CD14-positive monocyte (primary cell): ENCODE measurements around the gene NBEA. TPM values are rescaled to one million over a fixed set of nuclear protein-coding genes. Genes with fewer than 3 reads are reported as not detected.

Source experiments
- DNase-seq, 3 donors: peaks; one replicate each; pipeline ENCODE4 v3.0.0-alpha.2; 2011 to 2022
- H2AFZ ChIP-seq: 2 replicates; pipeline ENCODE4 v1.6.0; 2012; ENCODE audit warnings: mild to moderate bottlenecking, low read depth, low read length, inconsistent platforms; ENCODE audit not compliant: insufficient read depth, poor library complexity, severe bottlenecking
- H3K27ac ChIP-seq, 2 donors: 1 replicate in 1 of 2; 2 replicates in 1 of 2; pipeline ENCODE4 v1.5.1; 2012 to 2013; ENCODE audit warnings: low read length in 2 of 2, control low read depth in 1 of 2, inconsistent platforms in 1 of 2, low read depth in 1 of 2, mild to moderate bottlenecking in 1 of 2
- H3K27me3 ChIP-seq, 2 donors: one replicate each; pipeline versions ENCODE4 v1.6.0 to v1.6.1; 2011 to 2013; ENCODE audit warnings: low read length in 2 of 2; ENCODE audit not compliant: control insufficient read depth in 2 of 2, insufficient read depth in 2 of 2
- H3K36me3 ChIP-seq, 2 donors: replicated peaks in 1 of 2; 1 replicate in 1 of 2; 2 replicates in 1 of 2; pipeline versions ENCODE4 v1.5.1 to v1.6.1; 2012 to 2013; ENCODE audit warnings: low read length in 2 of 2, control low read depth in 1 of 2, inconsistent platforms in 1 of 2, mild to moderate bottlenecking in 1 of 2; ENCODE audit not compliant: insufficient read depth in 2 of 2, control insufficient read depth in 1 of 2
- H3K4me1 ChIP-seq, 2 donors: 1 replicate in 1 of 2; 2 replicates in 1 of 2; pipeline versions ENCODE4 v1.5.1 to v1.6.1; 2012 to 2013; ENCODE audit warnings: low read length in 2 of 2, control low read depth in 1 of 2, inconsistent platforms in 1 of 2, mild to moderate bottlenecking in 1 of 2, moderate library complexity in 1 of 2; ENCODE audit not compliant: insufficient read depth in 2 of 2, control insufficient read depth in 1 of 2
- H3K4me2 ChIP-seq: replicated peaks from 2 replicates; pipeline ENCODE3; 2012; ENCODE audit warnings: low read length, moderate library complexity, mild to moderate bottlenecking; ENCODE audit not compliant: poor library complexity, severe bottlenecking; ENCODE audit errors: extremely low read depth
- H3K4me3 ChIP-seq, 3 experiments: fragments of 200-600 bp in 1 of 3; sonication (generic) in 1 of 3; replicated peaks in 1 of 3; 1 replicate in 2 of 3; 2 replicates in 1 of 3; pipeline ENCODE4 v1.5.1; 2011 to 2013; ENCODE audit warnings: low read length in 3 of 3, mild to moderate bottlenecking in 3 of 3, control low read depth in 2 of 3, low read depth in 2 of 3, inconsistent platforms in 1 of 3, moderate library complexity in 1 of 3
- H3K79me2 ChIP-seq: 2 replicates; pipeline ENCODE4 v1.6.0; 2012; ENCODE audit warnings: mild to moderate bottlenecking, control low read depth, inconsistent platforms, low read length, moderate library complexity; ENCODE audit not compliant: insufficient read depth
- H3K9ac ChIP-seq: 2 replicates; pipeline ENCODE4 v1.6.0; 2017; ENCODE audit warnings: low read length, mild to moderate bottlenecking; ENCODE audit not compliant: insufficient read depth, poor library complexity, severe bottlenecking
- H3K9me3 ChIP-seq, 2 donors: replicated peaks in 1 of 2; 1 replicate in 1 of 2; 2 replicates in 1 of 2; pipeline versions ENCODE4 v1.5.1 to v1.6.1; 2012 to 2013; ENCODE audit warnings: low read length in 2 of 2, control low read depth in 1 of 2; ENCODE audit not compliant: control insufficient read depth in 1 of 2, insufficient read depth in 1 of 2
- H4K20me1 ChIP-seq: 2 replicates; pipeline ENCODE4 v1.6.0; 2012; ENCODE audit warnings: mild to moderate bottlenecking, low read length, control low read depth, moderate library complexity; ENCODE audit not compliant: insufficient read depth
- H3K27ac Mint-ChIP-seq, 7 donors: one replicate each; pipeline ENCODE4 v1.8.0; 2020; ENCODE audit warnings: mild to moderate bottlenecking in 7 of 7, mixed read lengths in 7 of 7, moderate library complexity in 6 of 7, inconsistent platforms in 2 of 7
- H3K27me3 Mint-ChIP-seq, 3 donors: one replicate each; pipeline ENCODE4 v1.8.0; 2021 to 2022; ENCODE audit warnings: low read depth in 3 of 3, mild to moderate bottlenecking in 3 of 3, mixed read lengths in 3 of 3, moderate library complexity in 3 of 3, inconsistent platforms in 1 of 3
- H3K36me3 Mint-ChIP-seq, 2 donors: one replicate each; pipeline ENCODE4 v1.8.0; 2020; ENCODE audit warnings: mixed read lengths in 2 of 2, inconsistent platforms in 1 of 2, mild to moderate bottlenecking in 1 of 2
- H3K4me1 Mint-ChIP-seq: one replicate; pipeline ENCODE4 v1.8.0; 2020; ENCODE audit warnings: mild to moderate bottlenecking, mixed read lengths
- H3K4me3 Mint-ChIP-seq, 2 donors: one replicate each; pipeline ENCODE4 v1.8.0; 2020; ENCODE audit warnings: mild to moderate bottlenecking in 2 of 2, mixed read lengths in 2 of 2, moderate library complexity in 1 of 2
- H3K9me3 Mint-ChIP-seq, 7 donors: one replicate each; pipeline ENCODE4 v1.8.0; 2020 to 2022; ENCODE audit warnings: mixed read lengths in 7 of 7, mild to moderate bottlenecking in 6 of 7, moderate library complexity in 6 of 7, inconsistent platforms in 2 of 7
- CTCF ChIP-seq: fragments of 200-600 bp; IDR thresholded peaks from one replicate; pipeline ENCODE4 v1.8.0; 2022; ENCODE audit warnings: antibody characterized with exemption, mild to moderate bottlenecking
- WGBS: methylation state at CpG from one replicate; pipeline ENCODE4 v1.1.5; 2013; ENCODE audit warnings: missing lambda C conversion rate; ENCODE audit not compliant: insufficient coverage; 5-methylcytosine and 5-hydroxymethylcytosine counted together
- intact Hi-C, 2 donors: fragments of 100-400 bp; cut with micrococcal nuclease; formaldehyde crosslinking; loops; one replicate each; pipeline versions ENCODE4 v1.15.0 to v1.15.1; 2023
- polyA plus RNA-seq, 3 donors: library from polyadenylated mRNA; depleted of rRNA in 1 of 3; unstranded in 2 of 3; stranded (reverse) in 1 of 3; fragments of 300-500 nt in 2 of 3; fragments of >200 nt in 1 of 3; fragmentation: Illumina TruSeq in 2 of 3; gene quantifications; 1 replicate in 2 of 3; 2 replicates in 1 of 3; pipeline ENCODE4 v1.2.3, GENCODE V29; 2012 to 2021

The NBEA gene
- polyA plus RNA-seq, 3 donors, result 0.03 to 0.23 (median 0.08) TPM

- no peaks in the 10 kb centered on the region for H3K36me3 ChIP-seq
- H2AFZ ChIP-seq, result no peak overlapping the region
- no peak overlapping the region for H3K27ac Mint-ChIP-seq
- no peaks in the 10 kb centered on the region for H3K9me3 ChIP-seq
- no peak overlapping the region for H3K9ac ChIP-seq
- intact Hi-C loops, result no loop called here
- H3K79me2 ChIP-seq, result no peaks in the 10 kb centered on the region
- no peaks in the 10 kb centered on the region for H4K20me1 ChIP-seq
- H3K36me3 Mint-ChIP-seq, result no peaks in the 10 kb centered on the region
- H3K4me1 ChIP-seq, result peaks cover 8 to 27% of the 10 kb centered on the region in 2 donors
- TF ChIP-seq CTCF, result no peak
- no peak overlapping the region for H3K4me3 ChIP-seq
- peaks cover 19% of the 10 kb centered on the region for H3K4me1 Mint-ChIP-seq
- H3K4me2 ChIP-seq, result no peak overlapping the region
- no peaks in the 10 kb centered on the region for H3K27me3 ChIP-seq
- peaks cover 0 to 2% (median 0%) of the 10 kb centered on the region in 3 donors for H3K27me3 Mint-ChIP-seq
- DNase-seq, result no peak
- H3K9me3 Mint-ChIP-seq, result peaks cover 0 to 1% (median 0%) of the 10 kb centered on the region in 7 donors
- no peak overlapping the region for H3K27ac ChIP-seq
- 86% methylated on average over 2 of the region's 2 CpGs for WGBS
- no peak overlapping the region for H3K4me3 Mint-ChIP-seq
Observed at GRCh38 chr13:35500144-35500543, 558.1 kb downstream of the NBEA start.

GRCh38 chr13:35501661-35502235, 559.7 kb downstream of the NBEA start:
- Mint-ChIP-seq H3K27ac (no peak overlapping the region), H3K4me3 (no peak overlapping the region), H3K4me1 (peaks cover 5% of the 10 kb centered on the region), H3K27me3 (peaks cover 0 to 2% (median 0%) of the 10 kb centered on the region in 3 donors), H3K9me3 (peaks cover 0 to 1% (median 0%) of the 10 kb centered on the region in 7 donors), H3K36me3 (no peaks in the 10 kb centered on the region)
- Histone ChIP-seq H3K9ac (no peak overlapping the region), H3K27me3 (no peaks in the 10 kb centered on the region), H3K4me1 (peaks cover 0 to 14% of the 10 kb centered on the region in 2 donors), H3K27ac (no peak overlapping the region), H4K20me1 (no peaks in the 10 kb centered on the region), H3K9me3 (no peaks in the 10 kb centered on the region), H2AFZ (no peak overlapping the region), H3K79me2 (no peaks in the 10 kb centered on the region), H3K4me2 (no peak overlapping the region), H3K36me3 (no peaks in the 10 kb centered on the region), H3K4me3 (no peak overlapping the region)
- no peak for DNase-seq
- intact Hi-C loops, result no loop called here
- TF ChIP-seq CTCF, result no peak
- no CpG with 5 or more reads among the region's 6 CpGs for WGBS
